NCI-H146 treated with DMSO at 0.1 percent for 48 hours (cell line): ENCODE measurements around the gene PTPRT.
"Not testable (repeated sequence)": the region's sequence is repeated elsewhere in the genome, so short reads cannot be mapped to it uniquely, and the experiment has no call there.

Experiments
- DNase-seq: peaks from one replicate; lab custom pipeline; 2025; ENCODE audit not compliant: unreplicated experiment; lab: John Stamatoyannopoulos, UW

Gene PTPRT

GRCh38 chr20:42920776-42921175 lies 268.9 kb downstream of the PTPRT start:
- DNase-seq, result no peak

- DNase-seq, result no peak
Observed at GRCh38 chr20:42919316-42919715, 270.4 kb downstream of the PTPRT start.

- DNase-seq, result no peak
Observed at GRCh38 chr20:42915081-42915480, 274.6 kb downstream of the PTPRT start.

- DNase-seq, result no peak
Observed at GRCh38 chr20:42914302-42914701, 275.4 kb downstream of the PTPRT start.

- not testable (repeated sequence) for DNase-seq
Observed at GRCh38 chr20:42910808-42911207, 278.9 kb downstream of the PTPRT start.

GRCh38 chr20:42907730-42908129 lies 282.0 kb downstream of the PTPRT start:
- DNase-seq, result no peak

- DNase-seq, result no peak
Observed at GRCh38 chr20:42906120-42906519, 283.6 kb downstream of the PTPRT start.

GRCh38 chr20:42902509-42902908 lies 287.2 kb downstream of the PTPRT start:
- no peak for DNase-seq

- no peak for DNase-seq
Observed at GRCh38 chr20:42901689-42902440, 287.8 kb downstream of the PTPRT start.

- not testable (repeated sequence) for DNase-seq
Observed at GRCh38 chr20:42900764-42901163, 288.9 kb downstream of the PTPRT start.

GRCh38 chr20:42895020-42895419 lies 294.7 kb downstream of the PTPRT start:
- DNase-seq, result no peak

- no peak for DNase-seq
Observed at GRCh38 chr20:42894483-42894882, 295.2 kb downstream of the PTPRT start.

- DNase-seq, result no peak
Observed at GRCh38 chr20:42889517-42889916, 300.2 kb downstream of the PTPRT start.

- no peak for DNase-seq
Observed at GRCh38 chr20:42887281-42887680, 302.4 kb downstream of the PTPRT start.

- no peak for DNase-seq
Observed at GRCh38 chr20:42886801-42887200, 302.9 kb downstream of the PTPRT start.

GRCh38 chr20:42886046-42886445 lies 303.7 kb downstream of the PTPRT start:
- no peak for DNase-seq

GRCh38 chr20:42875581-42875980 lies 314.1 kb downstream of the PTPRT start:
- no peak for DNase-seq

- DNase-seq, result no peak
Observed at GRCh38 chr20:42873259-42873658, 316.4 kb downstream of the PTPRT start.

- no peak for DNase-seq
Observed at GRCh38 chr20:42864116-42864515, 325.6 kb downstream of the PTPRT start.

GRCh38 chr20:42862446-42862845 lies 327.3 kb downstream of the PTPRT start:
- DNase-seq, result no peak

- DNase-seq, result no peak
Observed at GRCh38 chr20:42857446-42857845, 332.3 kb downstream of the PTPRT start.

- DNase-seq, result no peak
Observed at GRCh38 chr20:42855896-42856295, 333.8 kb downstream of the PTPRT start.

- no peak for DNase-seq
Observed at GRCh38 chr20:42852691-42853090, 337.0 kb downstream of the PTPRT start.
